Activated CD8-positive, alpha-beta memory T cell treated with anti-CD3 and anti-CD28 coated beads, Interleukin-2, amount 50 U/mL, for 48 hours (primary cell): ENCODE data around the gene CC2D2A.
"Not testable (repeated sequence)": the region's sequence is repeated elsewhere in the genome, so short reads cannot be mapped to it uniquely, and the experiment has no call there.

ENCODE experiments used
- DNase-seq: peaks from one replicate; pipeline ENCODE4 v3.0.0-alpha.2; 2020

Gene CC2D2A

GRCh38 chr4:15562623-15563022 is 92.9 kb downstream of the CC2D2A start:
- no peak for DNase-seq

- DNase-seq = no peak
Observed at GRCh38 chr4:15563871-15564270, 94.2 kb downstream of the CC2D2A start.

GRCh38 chr4:15568821-15569220 is 99.1 kb downstream of the CC2D2A start:
- DNase-seq = no peak

GRCh38 chr4:15569746-15570145 is 100.1 kb downstream of the CC2D2A start:
- DNase-seq = no peak

GRCh38 chr4:15575966-15576365 is 106.3 kb downstream of the CC2D2A start:
- DNase-seq = no peak

DNA sequence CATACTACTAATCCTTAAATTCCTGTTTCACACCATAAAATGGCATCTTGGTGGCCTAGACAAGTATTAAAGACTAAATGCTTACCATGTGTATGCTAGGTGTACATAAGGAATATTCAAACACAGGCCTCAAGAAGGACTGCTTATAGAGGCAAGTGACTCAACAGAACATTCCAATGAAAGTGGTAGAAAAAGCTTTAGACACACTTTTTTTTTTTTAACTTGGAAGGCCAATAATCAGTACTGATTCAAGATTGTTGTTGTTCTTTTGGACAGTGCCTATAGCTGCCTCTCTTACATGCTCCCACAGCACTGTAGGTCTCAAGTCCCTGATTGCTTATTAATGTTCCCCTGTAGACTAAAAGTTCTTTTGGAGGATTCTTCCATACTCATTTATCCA is 107.8 kb downstream of the CC2D2A start:
- DNase-seq = no peak

GRCh38 chr4:15584785-15585184 is 115.1 kb downstream of the CC2D2A start:
- no peak for DNase-seq

GRCh38 chr4:15585331-15585730 is 115.6 kb downstream of the CC2D2A start:
- DNase-seq = no peak

DNA sequence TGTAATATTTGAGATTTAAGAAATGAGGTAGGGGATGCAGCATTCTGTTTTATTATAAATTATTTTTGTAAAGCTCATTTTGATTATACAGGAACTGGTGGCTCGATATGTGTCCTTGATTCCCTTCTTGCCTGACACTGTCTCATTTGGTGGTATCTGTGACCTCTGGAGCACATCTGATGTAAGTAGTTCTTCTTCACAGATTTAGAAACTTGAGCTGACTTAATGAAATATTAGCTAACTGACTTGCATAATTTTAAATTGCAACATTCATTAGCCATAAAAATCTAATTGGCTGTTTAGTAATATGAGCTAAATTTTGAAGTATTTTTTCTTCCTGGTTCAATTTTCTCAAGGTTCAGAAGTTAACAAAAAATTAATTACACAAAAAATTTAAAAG is 116.4 kb downstream of the CC2D2A start:
- DNase-seq = no peak

- DNase-seq = no peak
Observed at GRCh38 chr4:15587649-15588048, 118.0 kb downstream of the CC2D2A start.

- no peak for DNase-seq
Observed at GRCh38 chr4:15592799-15593198, 123.1 kb downstream of the CC2D2A start.

DNA sequence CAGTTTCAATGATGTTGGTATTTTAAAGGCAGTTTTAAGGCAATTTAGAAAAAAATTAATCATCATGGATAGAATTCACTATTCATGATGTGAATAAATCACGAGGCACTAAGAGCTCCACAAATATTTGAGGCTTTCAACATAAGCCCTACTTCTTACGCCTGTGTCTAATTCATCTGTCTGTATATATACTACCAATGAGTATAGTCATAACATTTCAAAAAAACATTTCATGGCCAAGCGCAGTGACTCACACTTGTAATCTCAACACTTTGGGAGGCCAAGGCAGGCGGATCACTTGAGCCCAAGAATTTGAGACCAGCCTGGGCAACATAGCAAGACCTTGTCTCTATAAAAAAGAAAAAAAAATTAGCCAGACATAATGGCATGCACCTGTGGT is 129.0 kb downstream of the CC2D2A start:
- DNase-seq = no peak

GRCh38 chr4:15600176-15600575 is 130.5 kb downstream of the CC2D2A start:
- DNase-seq = no peak

DNA sequence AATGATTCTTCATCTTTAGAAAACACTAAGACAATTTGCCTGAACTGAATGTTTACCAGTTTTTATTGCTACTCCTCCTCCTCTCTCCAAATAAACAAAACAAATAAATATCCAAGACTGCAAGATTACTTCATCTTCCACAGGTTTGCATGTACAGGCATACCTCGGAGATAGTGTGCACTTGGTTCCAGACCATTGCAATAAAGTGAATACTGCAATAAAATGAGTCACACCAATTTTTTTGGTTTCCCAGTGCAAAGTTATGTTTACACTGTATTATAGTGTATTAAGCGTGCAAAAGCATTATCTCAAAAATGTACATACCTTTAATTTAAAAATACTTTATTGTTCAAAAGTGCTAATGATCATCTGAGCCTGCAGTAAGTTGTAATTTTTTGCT is 132.2 kb downstream of the CC2D2A start:
- no peak for DNase-seq

DNA sequence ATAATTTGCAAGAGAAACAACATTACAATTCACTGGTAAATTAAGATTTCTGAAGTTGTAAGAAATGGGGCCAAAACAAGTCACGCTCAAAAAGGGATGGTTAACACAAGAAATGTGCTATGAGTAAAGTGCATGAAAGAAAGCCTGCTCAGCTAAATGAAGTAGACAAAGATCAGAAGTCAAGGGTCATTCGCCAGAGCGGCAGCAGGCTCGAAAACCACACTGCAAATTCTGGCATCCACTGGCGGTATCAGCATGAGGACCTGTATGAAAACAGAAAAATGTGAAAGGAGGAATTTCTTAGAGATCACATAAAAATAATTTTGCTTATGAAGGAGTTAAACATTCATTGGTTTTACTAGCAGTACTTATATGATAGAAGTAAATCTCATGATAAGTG is 135.9 kb downstream of the CC2D2A start:
- no peak for DNase-seq

- DNase-seq = no peak
Observed at GRCh38 chr4:15610855-15611254, 141.2 kb downstream of the CC2D2A start.

GRCh38 chr4:15612136-15612535 is 142.5 kb downstream of the CC2D2A start:
- DNase-seq = no peak

DNA sequence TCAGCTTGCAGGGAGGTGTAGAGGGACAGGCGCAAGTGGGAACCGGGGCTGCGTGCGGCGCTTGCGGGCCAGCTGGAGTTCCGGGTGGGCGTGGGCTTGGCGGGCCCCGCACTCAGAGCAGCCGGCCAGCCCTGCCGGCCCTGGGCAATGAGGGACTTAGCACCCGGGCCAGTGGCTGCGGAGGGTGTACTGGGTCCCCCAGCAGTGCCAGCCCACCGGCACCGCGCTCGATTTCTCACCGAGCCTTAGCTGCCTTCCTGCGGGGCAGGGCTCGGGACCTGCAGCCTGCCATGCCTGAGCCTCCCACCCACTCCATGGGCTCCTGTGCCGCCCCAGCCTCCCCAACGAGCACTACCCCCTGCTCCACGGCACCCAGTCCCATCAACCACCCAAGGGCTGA is 145.2 kb downstream of the CC2D2A start:
- not testable (repeated sequence) for DNase-seq

- DNase-seq = not testable (repeated sequence)
Observed at GRCh38 chr4:15617407-15617806, 147.7 kb downstream of the CC2D2A start.

DNA sequence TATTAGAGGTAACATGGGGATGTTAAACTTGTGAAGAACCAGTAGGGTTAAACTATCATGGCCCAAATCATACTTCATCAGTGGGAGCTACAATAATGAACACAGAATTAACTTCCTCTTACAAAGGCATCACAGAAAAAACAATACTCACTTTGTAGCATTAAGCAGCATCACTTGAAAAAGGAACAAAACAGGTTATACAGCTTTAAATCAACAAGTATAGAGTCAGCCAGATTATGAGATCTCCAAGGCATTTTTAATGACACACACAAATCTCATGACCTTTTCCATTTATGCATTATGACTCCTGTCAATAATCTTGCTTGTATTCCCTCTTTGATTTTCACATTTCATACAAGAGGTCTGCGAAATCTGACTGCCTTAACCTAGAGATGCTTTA is 167.1 kb downstream of the CC2D2A start:
- no peak for DNase-seq

DNA sequence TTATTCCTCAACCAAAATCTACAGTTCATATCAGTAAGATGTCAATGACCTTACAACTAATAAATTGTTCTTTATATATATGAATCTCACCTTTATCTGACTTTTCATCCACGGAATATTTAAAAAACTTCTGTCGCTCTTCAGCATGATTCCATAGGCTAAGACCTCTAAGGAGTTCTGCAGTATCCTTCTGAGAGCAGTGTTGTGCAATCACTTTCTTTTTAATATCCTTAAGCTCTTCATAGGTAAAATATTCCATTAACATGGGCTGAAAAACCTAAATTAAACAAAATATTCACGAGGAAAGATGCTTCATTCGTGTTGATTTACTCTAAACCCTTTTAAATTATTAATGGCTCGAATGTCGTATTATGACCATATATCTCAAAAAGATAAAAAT is 168.7 kb downstream of the CC2D2A start:
- no peak for DNase-seq

- no peak for DNase-seq
Observed at GRCh38 chr4:15648600-15648999, 178.9 kb downstream of the CC2D2A start.

DNA sequence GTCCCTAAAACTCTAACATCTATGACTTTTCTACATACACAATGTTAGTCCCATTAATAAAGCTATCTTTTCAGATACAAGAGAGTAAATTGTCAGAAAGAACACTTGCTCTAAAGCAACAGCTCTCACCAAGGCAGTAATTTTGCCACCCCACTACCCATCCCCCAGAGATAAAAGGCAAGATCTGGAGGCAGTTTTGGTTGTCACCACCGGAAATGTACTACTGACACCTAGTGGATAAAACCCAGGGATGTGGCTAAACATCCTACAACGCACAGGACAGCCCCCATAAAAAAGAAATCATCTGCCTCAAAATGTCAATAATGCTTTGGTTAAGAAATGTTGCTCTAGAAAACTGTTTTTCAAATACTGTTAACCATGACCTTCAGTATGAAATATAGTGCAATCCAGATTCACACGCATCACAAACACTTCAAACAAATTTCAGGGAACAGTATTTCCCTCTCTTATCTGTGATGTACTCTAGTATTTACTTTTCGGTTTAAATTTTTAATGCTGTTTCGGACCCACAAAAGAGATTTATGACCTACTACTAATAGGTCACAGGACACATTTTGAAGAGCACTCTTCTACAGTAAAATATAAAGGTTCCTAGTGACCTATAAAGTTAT is 180.3 kb downstream of the CC2D2A start:
- no peak for DNase-seq
